ENCODE measurements around the gene YWHAE. TPM values are rescaled to one million over a fixed set of nuclear protein-coding genes. Genes with fewer than 3 reads are reported as not detected.
"Not testable (repeated sequence)": the region's sequence is repeated elsewhere in the genome, so short reads cannot be mapped to it uniquely, and the experiment has no call there.

YWHAE gene
- total and polyA plus RNA-seq, 2 of the 4 experiments (the other 2 are of a cell fraction), result 358 to 774 TPM

- H2AK5ac ChIP-seq (ENCODE audit: low read depth, low read length); H3K9me1 ChIP-seq (ENCODE audit: insufficient read depth, low read length); H2BK5ac ChIP-seq (ENCODE audit: low read depth, low read length, poor library complexity, severe bottlenecking); H3K23ac ChIP-seq (ENCODE audit: low read depth, low read length); H2BK20ac ChIP-seq (ENCODE audit: low read depth, low read length); H3K14ac ChIP-seq (replicated peaks; ENCODE audit: low read depth, low read length); H3K56ac ChIP-seq (ENCODE audit: extremely low read depth, insufficient read depth, low read length); in situ Hi-C loops (cut with MboI; ENCODE audit: low sequenced_read_pairs); H3K27me3 ChIP-seq (ENCODE audit: control insufficient read depth, insufficient read depth, low read length); intact Hi-C loops (cut with micrococcal nuclease); H2AFZ ChIP-seq (replicated peaks; ENCODE audit: low read length, poor library complexity); H3K4ac ChIP-seq (ENCODE audit: low read depth, low read length); H3K27ac ChIP-seq (ENCODE audit: insufficient read depth, low read length); H3K18ac ChIP-seq (ENCODE audit: low read depth, low read length); H2BK120ac ChIP-seq (ENCODE audit: low read depth, low read length); CTCF ChIA-PET; H3K9me3 ChIP-seq (ENCODE audit: control insufficient read depth, insufficient read depth, low read length); H3K4me2 ChIP-seq (ENCODE audit: low read depth, low read length); H3K4me1 ChIP-seq (ENCODE audit: control insufficient read depth, insufficient read depth, low read length); H2BK15ac ChIP-seq (ENCODE audit: low read depth, low read length); ATAC-seq (ENCODE audit: low read depth); H3K4me3 ChIP-seq (ENCODE audit: insufficient read depth, low read depth, low read length); H4K5ac ChIP-seq (ENCODE audit: low read depth, low read length); BruUV-seq (replicated peaks); H2AK9ac ChIP-seq (replicated peaks; ENCODE audit: low read depth, low read length, poor library complexity); dilution Hi-C loops (cut with HindIII; ENCODE audit: low sequenced_read_pairs, unreplicated experiment); H3K9ac ChIP-seq (ENCODE audit: low read depth, low read length); DNase-seq; H4K91ac ChIP-seq (ENCODE audit: insufficient read depth, low read depth, low read length); H4K8ac ChIP-seq (ENCODE audit: low read depth in 2 of 2, low read length in 2 of 2): not testable (repeated sequence)
- Histone ChIP-seq H3K36me3 (ENCODE audit: control insufficient read depth, insufficient read depth, low read length) (peaks cover 53% of the 10 kb centered on the region), H4K20me1 (ENCODE audit: insufficient read depth, low read length) (peaks cover 68% of the 10 kb centered on the region), H3K79me1 (ENCODE audit: low read depth in 1 of 2, low read length in 2 of 2) (peaks cover 19 to 60% of the 10 kb centered on the region in 2 experiments)
- POLR2A ChIA-PET (ENCODE audit: unreplicated experiment), result interaction anchor here (0.6 kb wide), 1 partner anchor 111 kb away, joined by 3 read pairs; no protein-coding TSS in a partner anchor
- 100% methylated on average over 7 of the region's 16 CpGs; no CpG with 5 or more reads in 1 of the 2 experiments for WGBS, 2 experiments (ENCODE audit: extremely low coverage in 2 of 2, insufficient read length in 1 of 2)
Observed at GRCh38 chr17:1352530-1352929, 47.5 kb downstream of the YWHAE start.
